ENCODE data around the gene SYNDIG1. TPM values are rescaled to one million over a fixed set of nuclear protein-coding genes. Genes with fewer than 3 reads are reported as not detected.

Gene SYNDIG1
- total RNA-seq, 2 experiments from 2014 or later = not detected

- CTCF ChIA-PET (ENCODE audit: unreplicated experiment) = no interaction called here
- Histone ChIP-seq H3K9me2 (ENCODE audit: insufficient read depth, low read length) (peaks cover 4% of the 10 kb centered on the region; the same call in 1 of the 2 replicates), H3K4me3 (ENCODE audit: low read depth, low read length, poor library complexity, severe bottlenecking) (no peak overlapping the region), H4K20me1 (ENCODE audit: insufficient read depth, low read length) (no peaks in the 10 kb centered on the region), H3K79me2 (ENCODE audit: insufficient read depth, low read depth, low read length) (no peaks in the 10 kb centered on the region), H3K4me2 (ENCODE audit: low read length) (no peak overlapping the region), H3K4me1 (ENCODE audit: insufficient read depth, low read length, poor library complexity, severe bottlenecking) (no peaks in the 10 kb centered on the region), H3K27ac (ENCODE audit: low read depth, low read length, poor library complexity, severe bottlenecking) (no peak overlapping the region), H3K9me3 (ENCODE audit: low read length) (peaks cover 6% of the 10 kb centered on the region; the same call in 1 of the 2 replicates), H3K36me3 (ENCODE audit: insufficient read depth, low read length) (no peaks in the 10 kb centered on the region), H2AFZ (ENCODE audit: low read length) (no peak overlapping the region)
- no TSS peak for BruUV-seq (replicated peaks)
- DNase-seq (ENCODE audit: low spot score) = no peak
- no peak for TF ChIP-seq EZH2phosphoT487 (IDR thresholded peaks at IDR 0.05; ENCODE audit: borderline replicate concordance, low read depth, low read length)
- intact Hi-C loops (cut with micrococcal nuclease; ENCODE audit: unreplicated experiment) = no loop called here
- POLR2A ChIA-PET = no interaction called here
Measured at GRCh38 chr20:24560571-24561491, 91.4 kb downstream of the SYNDIG1 start.

GRCh38 chr20:24565835-24566351 is 96.5 kb downstream of the SYNDIG1 start:
- POLR2A ChIA-PET = no interaction called here
- no peak overlapping the region for H2AFZ ChIP-seq (ENCODE audit: low read length)
- H3K36me3 ChIP-seq (ENCODE audit: insufficient read depth, low read length) = no peaks in the 10 kb centered on the region
- H3K4me2 ChIP-seq (ENCODE audit: low read length) = no peak overlapping the region
- no peaks in the 10 kb centered on the region for H3K4me1 ChIP-seq (ENCODE audit: insufficient read depth, low read length, poor library complexity, severe bottlenecking)
- intact Hi-C loops (cut with micrococcal nuclease; ENCODE audit: unreplicated experiment) = no loop called here
- CTCF ChIA-PET (ENCODE audit: unreplicated experiment) = no interaction called here
- H4K20me1 ChIP-seq (ENCODE audit: insufficient read depth, low read length) = no peaks in the 10 kb centered on the region
- H3K4me3 ChIP-seq (ENCODE audit: low read depth, low read length, poor library complexity, severe bottlenecking) = no peak overlapping the region
- TF ChIP-seq CTCF (conservative IDR thresholded peaks at IDR 0.05; ENCODE audit: low read length) (no peak), EZH2phosphoT487 (IDR thresholded peaks at IDR 0.05; ENCODE audit: borderline replicate concordance, low read depth, low read length) (no peak)
- H3K79me2 ChIP-seq (ENCODE audit: insufficient read depth, low read depth, low read length) = no peaks in the 10 kb centered on the region
- no peak overlapping the region for H3K27ac ChIP-seq (ENCODE audit: low read depth, low read length, poor library complexity, severe bottlenecking)
- H3K9me3 ChIP-seq (ENCODE audit: low read length) = peaks cover 6% of the 10 kb centered on the region; the same call in 1 of the 2 replicates
- no peaks in the 10 kb centered on the region for H3K9me2 ChIP-seq (ENCODE audit: insufficient read depth, low read length)
- DNase-seq (ENCODE audit: low spot score) = no peak
- no TSS peak for BruUV-seq (replicated peaks)

DNA sequence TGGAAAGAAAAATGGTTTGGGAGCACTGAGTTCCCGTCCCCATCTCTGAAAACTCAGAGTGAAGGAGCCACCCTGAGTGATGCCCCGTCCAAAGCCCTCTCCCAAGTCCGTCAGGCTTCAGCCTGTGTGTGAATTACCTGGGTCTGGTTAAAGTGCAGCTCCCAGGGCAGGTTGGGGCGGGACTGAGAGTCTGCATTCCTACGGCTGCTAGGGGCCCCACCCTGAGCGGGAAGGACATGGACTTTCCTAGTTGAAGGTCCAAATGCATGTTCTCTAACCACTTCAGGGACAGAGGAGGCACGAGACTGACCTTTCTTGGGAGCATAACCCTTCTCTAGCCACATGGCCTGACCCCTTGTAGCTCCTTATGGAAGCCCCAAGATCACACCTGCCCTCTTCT is 97.2 kb downstream of the SYNDIG1 start:
- peaks cover 6% of the 10 kb centered on the region; the same call in 1 of the 2 replicates for H3K9me3 ChIP-seq (ENCODE audit: low read length)

More for the DNA sequence above, 97.2 kb downstream of the SYNDIG1 start:
- Histone ChIP-seq H3K4me2 (ENCODE audit: low read length) (no peak overlapping the region), H3K27ac (ENCODE audit: low read depth, low read length, poor library complexity, severe bottlenecking) (no peak overlapping the region), H2AFZ (ENCODE audit: low read length) (no peak overlapping the region), H3K9me2 (ENCODE audit: insufficient read depth, low read length) (no peaks in the 10 kb centered on the region), H3K79me2 (ENCODE audit: insufficient read depth, low read depth, low read length) (no peaks in the 10 kb centered on the region), H3K4me3 (ENCODE audit: low read depth, low read length, poor library complexity, severe bottlenecking) (no peak overlapping the region), H3K4me1 (ENCODE audit: insufficient read depth, low read length, poor library complexity, severe bottlenecking) (no peaks in the 10 kb centered on the region), H4K20me1 (ENCODE audit: insufficient read depth, low read length) (no peaks in the 10 kb centered on the region), H3K36me3 (ENCODE audit: insufficient read depth, low read length) (no peaks in the 10 kb centered on the region)
- POLR2A ChIA-PET = no interaction called here
- no TSS peak for BruUV-seq (replicated peaks)
- CTCF ChIA-PET (ENCODE audit: unreplicated experiment) = no interaction called here
- TF ChIP-seq EZH2phosphoT487 (IDR thresholded peaks at IDR 0.05; ENCODE audit: borderline replicate concordance, low read depth, low read length) (no peak), CTCF (conservative IDR thresholded peaks at IDR 0.05; ENCODE audit: low read length) (no peak)
- no peak for DNase-seq (ENCODE audit: low spot score)
- intact Hi-C loops (cut with micrococcal nuclease; ENCODE audit: unreplicated experiment) = no loop called here
